A673 (cell line): Measurements from ENCODE around the gene ZNF620. TPM values are rescaled to one million over a fixed set of nuclear protein-coding genes. Genes with fewer than 3 reads are reported as not detected.

Experiments
- BruUV-seq: library from RNA; stranded (reverse); fragments of 400-500 nt; replicated peaks from 2 replicates; lab custom pipeline; 2021; lab: Mats Ljungman, UMichigan
- CTCF ChIA-PET: fragments of 300-600 bp; sonication (Branson Sonifier 250); formaldehyde crosslinking; loops from one replicate; lab custom pipeline; 2022; ENCODE audit warnings: antibody characterized with exemption; lab: Charles Lee
- POLR2A ChIA-PET: fragments of 300-600 bp; sonication (Branson Sonifier 250); formaldehyde crosslinking; loops from one replicate; lab custom pipeline; 2022; ENCODE audit warnings: antibody characterized with exemption; ENCODE audit not compliant: low non-redundant PET; lab: Charles Lee
- DNase-seq: peaks from one replicate; pipeline ENCODE4 v3.0.0-alpha.2; 2015; ENCODE audit warnings: low spot score
- H3K27ac ChIP-seq: fragments of 200-600 bp; sonication (generic); 2 replicates; pipeline ENCODE4 v1.5.1; 2016; ENCODE audit warnings: mixed run types, low read depth, mild to moderate bottlenecking, mixed read lengths, antibody characterized with exemption, low read length; ENCODE audit not compliant: poor library complexity, severe bottlenecking
- H3K27me3 ChIP-seq: fragments of 200-600 bp; sonication (generic); replicated peaks from 2 replicates; pipeline ENCODE4 v1.6.1; 2017; ENCODE audit warnings: mixed run types, low read depth, mild to moderate bottlenecking, mixed read lengths, antibody characterized with exemption, low read length; ENCODE audit not compliant: insufficient read depth, poor library complexity
- H3K36me3 ChIP-seq: fragments of 200-600 bp; sonication (generic); 2 replicates; pipeline ENCODE4 v1.6.1; 2016; ENCODE audit warnings: mixed run types, mild to moderate bottlenecking, mixed read lengths, antibody characterized with exemption, low read length; ENCODE audit not compliant: insufficient read depth, poor library complexity, severe bottlenecking
- H3K4me1 ChIP-seq: fragments of 200-600 bp; sonication (generic); 2 replicates; pipeline ENCODE4 v1.6.1; 2017; ENCODE audit warnings: mixed run types, mild to moderate bottlenecking, mixed read lengths, antibody characterized with exemption, low read length; ENCODE audit not compliant: insufficient read depth, poor library complexity, severe bottlenecking
- H3K4me3 ChIP-seq: fragments of 200-600 bp; sonication (generic); 2 replicates; pipeline ENCODE4 v1.5.1; 2016; ENCODE audit warnings: low read depth, mixed run types, mild to moderate bottlenecking, mixed read lengths, low read length; ENCODE audit not compliant: poor library complexity, severe bottlenecking
- H3K9me3 ChIP-seq: fragments of 200-600 bp; sonication (generic); 2 replicates; pipeline ENCODE4 v1.6.1; 2016; ENCODE audit warnings: mixed run types, low read depth, mild to moderate bottlenecking, mixed read lengths, antibody characterized with exemption, low read length; ENCODE audit not compliant: poor library complexity, severe bottlenecking
- CTCF ChIP-seq: fragments of 300-800, 200-600 bp; sonication (generic); conservative IDR thresholded peaks from 2 replicates; pipeline ENCODE4 v1.5.1; 2017; ENCODE audit warnings: low read depth, mild to moderate bottlenecking, antibody characterized with exemption, low read length, moderate library complexity, mixed read lengths
- EZH2 ChIP-seq: fragments of 200-600 bp; sonication (generic); IDR thresholded peaks from 2 replicates; pipeline ENCODE4 v1.6.1; 2017; ENCODE audit warnings: borderline replicate concordance, low read depth, mild to moderate bottlenecking, mixed read lengths, antibody characterized with exemption, low read length; ENCODE audit not compliant: poor library complexity, severe bottlenecking
- intact Hi-C: fragments of 100-400 bp; cut with micrococcal nuclease; formaldehyde crosslinking; loops from one replicate; pipeline ENCODE4 v1.10.0; 2022; ENCODE audit not compliant: unreplicated experiment
- total RNA-seq: library from RNA; stranded (reverse); gene quantifications from 2 replicates; pipeline ENCODE4 v1.2.3, GENCODE V29; 2021

The ZNF620 gene
- total RNA-seq, 1 experiment from 2014 or later: 7.9 TPM

GRCh38 chr3:40494698-40495097 lies 11.1 kb upstream of the ZNF620 start:
- H3K36me3 ChIP-seq: no peaks in the 10 kb centered on the region
- H3K27me3 ChIP-seq: no peaks in the 10 kb centered on the region
- H3K4me3 ChIP-seq: no peak overlapping the region
- intact Hi-C loops: no loop called here
- no peak for DNase-seq
- no peaks in the 10 kb centered on the region for H3K4me1 ChIP-seq
- POLR2A ChIA-PET: interaction anchor here (0.7 kb wide), 1 partner anchor 1557 kb away, joined by 4 read pairs; no protein-coding TSS in a partner anchor
- no TSS peak for BruUV-seq
- H3K9me3 ChIP-seq: no peaks in the 10 kb centered on the region
- CTCF ChIA-PET: no interaction called here
- TF ChIP-seq EZH2 (no peak), CTCF (no peak)
- no peak overlapping the region for H3K27ac ChIP-seq

GRCh38 chr3:40497288-40497687 lies 8.6 kb upstream of the ZNF620 start:
- CTCF ChIA-PET: no interaction called here

GRCh38 chr3:40499952-40500351 lies 5.9 kb upstream of the ZNF620 start:
- TF ChIP-seq EZH2 (no peak), CTCF (no peak)
- ChIA-PET POLR2A (no interaction called here), CTCF (no interaction called here)
- no TSS peak for BruUV-seq
- DNase-seq: no peak
- no peaks in the 10 kb centered on the region for H3K36me3 ChIP-seq
- no peak overlapping the region for H3K27ac ChIP-seq
- intact Hi-C loops: no loop called here
- H3K4me1 ChIP-seq: no peaks in the 10 kb centered on the region
- no peaks in the 10 kb centered on the region for H3K9me3 ChIP-seq
- no peaks in the 10 kb centered on the region for H3K27me3 ChIP-seq
- no peak overlapping the region for H3K4me3 ChIP-seq

More at GRCh38 chr3:40497288-40497687, 8.6 kb upstream of the ZNF620 start:
- POLR2A ChIA-PET: no interaction called here
- H3K27me3 ChIP-seq: no peaks in the 10 kb centered on the region
- H3K4me3 ChIP-seq: no peak overlapping the region
- DNase-seq: no peak
- no peaks in the 10 kb centered on the region for H3K36me3 ChIP-seq
- no peaks in the 10 kb centered on the region for H3K9me3 ChIP-seq
- no TSS peak for BruUV-seq
- no peak for TF ChIP-seq CTCF
- no peak for TF ChIP-seq EZH2
- no peak overlapping the region for H3K27ac ChIP-seq
- H3K4me1 ChIP-seq: no peaks in the 10 kb centered on the region
- intact Hi-C loops: no loop called here
